GM10248 (cell line): ENCODE results near the gene BSND.
"Not testable (repeated sequence)": the region's sequence is repeated elsewhere in the genome, so short reads cannot be mapped to it uniquely, and the experiment has no call there.

Experiments used
- CTCF ChIA-PET: fragments of 300-600 bp; sonication (Branson Sonifier 250); formaldehyde crosslinking; extraction: SDS; loops from one replicate; lab custom pipeline; 2021; ENCODE audit warnings: antibody characterized with exemption; lab: Yijun Ruan, JAX
- POLR2A ChIA-PET: fragments of 350-650 bp; sonication (Branson Sonifier 250); formaldehyde crosslinking; extraction: SDS; loops from one replicate; lab custom pipeline; 2020; ENCODE audit warnings: antibody characterized with exemption; lab: Yijun Ruan, JAX
- DNase-seq: peaks from one replicate; pipeline ENCODE4 v3.0.0; 2012; ENCODE audit errors: extremely low spot score
- CTCF ChIP-seq: IDR thresholded peaks from 2 replicates; pipeline ENCODE4 v1.5.1; 2012; ENCODE audit warnings: mild to moderate bottlenecking, low read depth; ENCODE audit errors: extremely low read depth, missing control alignments, control extremely low read depth

The BSND gene

GRCh38 chr1:54953846-54954245 is 44.9 kb upstream of the BSND start:
- ChIA-PET POLR2A (no interaction called here), CTCF (interaction anchor here (1.1 to 17.7 kb wide), 3 partner anchors 9 to 39 kb away, joined by 5 to 609 read pairs (median 6); partner anchors contain the start of gene BSND)
- DNase-seq = no peak
- TF ChIP-seq CTCF = no peak

- no peak for TF ChIP-seq CTCF
- CTCF ChIA-PET = interaction anchor here (0.9 kb wide), 1 partner anchor 10 kb away, joined by 3 read pairs; no protein-coding TSS in a partner anchor
- POLR2A ChIA-PET = no interaction called here
- DNase-seq = no peak
These were observed 43.4 kb upstream of the BSND start for GRCh38 chr1:54955359-54955758.

- ChIA-PET CTCF (interaction anchor here (0.5 to 2.5 kb wide), 4 partner anchors 12 to 40 kb away, joined by 3 to 25 read pairs (median 8); no protein-coding TSS in a partner anchor), POLR2A (no interaction called here)
- no peak for TF ChIP-seq CTCF
- no peak for DNase-seq
These were observed 42.0 kb upstream of the BSND start for GRCh38 chr1:54956726-54957125.

GRCh38 chr1:54959241-54959640 is 39.5 kb upstream of the BSND start:
- CTCF ChIA-PET = interaction anchor here (0.7 to 3.0 kb wide), 3 partner anchors 14 to 330 kb away, joined by 3 to 10 read pairs (median 6); no protein-coding TSS in a partner anchor
- POLR2A ChIA-PET = no interaction called here
- no peak for TF ChIP-seq CTCF
- DNase-seq = no peak

GRCh38 chr1:54962612-54963395 is 35.9 kb upstream of the BSND start:
- no peak for TF ChIP-seq CTCF
- POLR2A ChIA-PET = no interaction called here
- no peak for DNase-seq
- CTCF ChIA-PET = interaction anchor here (1.0 to 3.6 kb wide), 6 partner anchors 8 to 33 kb away, joined by 3 to 23 read pairs (median 3); no protein-coding TSS in a partner anchor

GRCh38 chr1:54963829-54964228 is 34.9 kb upstream of the BSND start:
- POLR2A ChIA-PET, DNase-seq: not testable (repeated sequence)
- CTCF ChIA-PET = interaction anchor here (1.1 to 3.6 kb wide), 4 partner anchors 9 to 32 kb away, joined by 3 to 23 read pairs (median 8); no protein-coding TSS in a partner anchor
